Cardiac fibroblast (primary cell): ENCODE results near the gene CDHR5.

Experiments used
- DNase-seq, 2 donors: peaks; one replicate each; pipeline versions ENCODE4 v3.0.0 to v3.0.0-alpha.2; 2010; ENCODE audit warnings: low read depth in 2 of 2
- H3K4me3 ChIP-seq, 2 donors: replicated peaks in 1 of 2; 1 replicate in 1 of 2; 2 replicates in 1 of 2; pipeline ENCODE4 v1.5.1; 2011; ENCODE audit warnings: low read depth in 2 of 2, low read length in 2 of 2, mild to moderate bottlenecking in 2 of 2, moderate library complexity in 1 of 2
- TF ChIP-seq, protein P1 (sequence below): IDR thresholded peaks from one replicate; pipeline ENCODE4 v1.5.1; 2011; ENCODE audit warnings: low read depth, mild to moderate bottlenecking, low read length, inconsistent platforms

Gene CDHR5

GRCh38 chr11:608791-609251 is 15.9 kb downstream of the CDHR5 start:
- TF ChIP-seq, protein P1, sequence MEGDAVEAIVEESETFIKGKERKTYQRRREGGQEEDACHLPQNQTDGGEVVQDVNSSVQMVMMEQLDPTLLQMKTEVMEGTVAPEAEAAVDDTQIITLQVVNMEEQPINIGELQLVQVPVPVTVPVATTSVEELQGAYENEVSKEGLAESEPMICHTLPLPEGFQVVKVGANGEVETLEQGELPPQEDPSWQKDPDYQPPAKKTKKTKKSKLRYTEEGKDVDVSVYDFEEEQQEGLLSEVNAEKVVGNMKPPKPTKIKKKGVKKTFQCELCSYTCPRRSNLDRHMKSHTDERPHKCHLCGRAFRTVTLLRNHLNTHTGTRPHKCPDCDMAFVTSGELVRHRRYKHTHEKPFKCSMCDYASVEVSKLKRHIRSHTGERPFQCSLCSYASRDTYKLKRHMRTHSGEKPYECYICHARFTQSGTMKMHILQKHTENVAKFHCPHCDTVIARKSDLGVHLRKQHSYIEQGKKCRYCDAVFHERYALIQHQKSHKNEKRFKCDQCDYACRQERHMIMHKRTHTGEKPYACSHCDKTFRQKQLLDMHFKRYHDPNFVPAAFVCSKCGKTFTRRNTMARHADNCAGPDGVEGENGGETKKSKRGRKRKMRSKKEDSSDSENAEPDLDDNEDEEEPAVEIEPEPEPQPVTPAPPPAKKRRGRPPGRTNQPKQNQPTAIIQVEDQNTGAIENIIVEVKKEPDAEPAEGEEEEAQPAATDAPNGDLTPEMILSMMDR, result no peak
- DNase-seq, result no peak
- no peak overlapping the region for H3K4me3 ChIP-seq

DNA sequence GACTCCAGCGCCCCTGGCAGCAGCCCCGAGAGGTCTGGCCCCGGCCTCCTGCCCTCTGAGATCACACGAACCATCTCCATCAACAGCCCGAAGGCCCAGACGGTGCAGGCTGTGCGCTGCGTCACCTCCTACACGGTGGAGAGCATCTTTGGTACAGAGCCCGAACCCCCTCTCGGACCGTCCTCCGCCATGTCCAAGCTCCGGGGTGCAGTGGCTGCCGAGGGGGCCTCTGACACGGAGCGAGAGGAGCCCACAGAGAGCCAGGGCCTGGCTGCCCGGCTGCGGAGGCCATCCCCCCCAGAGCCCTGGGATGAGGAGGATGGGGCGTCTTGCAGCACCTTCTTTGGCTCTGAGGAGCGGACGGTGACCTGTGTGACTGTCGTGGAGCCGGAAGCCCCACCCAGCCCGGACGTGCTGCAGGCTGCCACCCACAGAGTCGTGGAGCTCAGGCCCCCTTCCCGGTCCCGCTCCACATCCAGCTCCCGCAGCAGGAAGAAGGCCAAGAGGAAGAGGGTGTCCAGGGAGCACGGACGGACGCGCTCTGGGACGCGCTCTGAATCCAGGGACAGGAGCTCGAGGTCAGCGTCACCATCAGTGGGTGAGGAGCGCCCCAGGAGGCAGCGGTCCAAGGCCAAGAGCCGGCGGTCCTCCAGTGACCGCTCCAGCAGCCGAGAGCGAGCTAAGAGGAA is 16.6 kb downstream of the CDHR5 start:
- TF ChIP-seq, protein P1, result no peak
- no peak for DNase-seq
- no peak overlapping the region for H3K4me3 ChIP-seq

GRCh38 chr11:607020-607780 is 17.6 kb downstream of the CDHR5 start:
- DNase-seq, result no peak

GRCh38 chr11:606245-606644 is 18.5 kb downstream of the CDHR5 start:
- no peak overlapping the region for H3K4me3 ChIP-seq
- TF ChIP-seq, protein P1, result no peak
- peak; percentile 51 to 84 for DNase-seq

More at GRCh38 chr11:607020-607780, 17.6 kb downstream of the CDHR5 start:
- TF ChIP-seq, protein P1, result no peak
- H3K4me3 ChIP-seq, result no peak overlapping the region

- no peak for DNase-seq
- TF ChIP-seq, protein P1, result no peak
- H3K4me3 ChIP-seq, result no peak overlapping the region
These were observed 19.2 kb downstream of the CDHR5 start for GRCh38 chr11:605286-606129.

DNA sequence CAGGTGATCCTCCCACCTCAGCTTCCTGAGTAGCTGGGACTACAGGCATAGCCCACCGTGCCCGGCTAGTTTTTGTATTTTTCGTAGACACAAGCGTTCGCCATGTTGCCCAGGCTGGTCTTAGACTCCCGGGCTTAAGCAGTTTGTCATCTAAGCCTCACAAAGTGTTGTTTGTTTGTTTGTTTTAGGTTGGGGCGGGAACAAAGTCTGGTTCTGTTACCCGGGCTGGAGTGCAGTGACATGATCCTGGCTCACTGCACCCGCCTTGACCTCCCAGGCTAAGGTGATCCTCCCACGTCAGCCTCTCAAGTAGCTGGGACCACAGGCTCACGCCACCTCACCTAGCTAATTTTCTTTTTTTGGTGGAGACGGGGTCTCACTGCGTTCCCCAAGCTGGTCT is 21.6 kb downstream of the CDHR5 start:
- DNase-seq, result no peak
- TF ChIP-seq, protein P1, result no peak
- no peak overlapping the region for H3K4me3 ChIP-seq
